ENCODE measurements around the gene LAGE3.
"Not testable (repeated sequence)": the region's sequence is repeated elsewhere in the genome, so short reads cannot be mapped to it uniquely, and the experiment has no call there.

DNA sequence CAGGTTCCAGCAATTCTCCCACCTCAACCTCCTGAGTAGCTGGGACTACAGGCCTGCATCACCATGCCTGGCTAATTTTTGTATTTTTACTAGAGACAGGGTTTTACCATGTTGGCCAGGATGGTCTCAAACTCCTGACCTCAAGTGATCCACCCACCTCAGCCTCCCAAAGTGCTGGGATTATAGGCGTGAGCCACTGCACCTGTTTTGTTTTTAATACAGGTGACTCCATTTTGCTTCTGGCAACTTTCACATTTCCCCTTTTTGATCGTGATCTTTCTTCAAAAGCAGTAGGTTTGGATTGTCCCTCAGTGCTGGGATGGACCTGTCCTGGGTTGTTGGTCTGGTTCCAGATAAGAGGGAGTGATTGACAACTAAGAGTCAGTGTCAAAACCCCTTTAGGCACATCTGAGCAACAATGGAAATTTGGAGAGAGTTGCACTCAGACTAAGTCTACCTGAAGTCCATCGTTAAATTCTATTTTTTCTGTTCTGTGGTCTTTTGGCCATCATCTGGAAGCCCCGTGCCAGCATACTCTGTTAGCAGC, 17.6 kb upstream of the LAGE3 start:
- TF ChIP-seq, protein P1, sequence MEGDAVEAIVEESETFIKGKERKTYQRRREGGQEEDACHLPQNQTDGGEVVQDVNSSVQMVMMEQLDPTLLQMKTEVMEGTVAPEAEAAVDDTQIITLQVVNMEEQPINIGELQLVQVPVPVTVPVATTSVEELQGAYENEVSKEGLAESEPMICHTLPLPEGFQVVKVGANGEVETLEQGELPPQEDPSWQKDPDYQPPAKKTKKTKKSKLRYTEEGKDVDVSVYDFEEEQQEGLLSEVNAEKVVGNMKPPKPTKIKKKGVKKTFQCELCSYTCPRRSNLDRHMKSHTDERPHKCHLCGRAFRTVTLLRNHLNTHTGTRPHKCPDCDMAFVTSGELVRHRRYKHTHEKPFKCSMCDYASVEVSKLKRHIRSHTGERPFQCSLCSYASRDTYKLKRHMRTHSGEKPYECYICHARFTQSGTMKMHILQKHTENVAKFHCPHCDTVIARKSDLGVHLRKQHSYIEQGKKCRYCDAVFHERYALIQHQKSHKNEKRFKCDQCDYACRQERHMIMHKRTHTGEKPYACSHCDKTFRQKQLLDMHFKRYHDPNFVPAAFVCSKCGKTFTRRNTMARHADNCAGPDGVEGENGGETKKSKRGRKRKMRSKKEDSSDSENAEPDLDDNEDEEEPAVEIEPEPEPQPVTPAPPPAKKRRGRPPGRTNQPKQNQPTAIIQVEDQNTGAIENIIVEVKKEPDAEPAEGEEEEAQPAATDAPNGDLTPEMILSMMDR (conservative IDR thresholded peaks at IDR 0.05; ENCODE audit: low read length), result not testable (repeated sequence)
- TF ChIP-seq EZH2phosphoT487 (IDR thresholded peaks at IDR 0.05; ENCODE audit: borderline replicate concordance), result not testable (repeated sequence)

All from Loucy (cell line).